ENCODE measurements around the gene SLC30A3.

GRCh38 chr2:27245626-27246025 is 17.2 kb downstream of the SLC30A3 start:
- TF ChIP-seq POLR2AphosphoS5 (IDR thresholded peaks at IDR 0.05) (no peak), CTCF (IDR thresholded peaks at IDR 0.05) (no peak)
